ENCODE results near the gene PXT1.
"Not testable (repeated sequence)": the region's sequence is repeated elsewhere in the genome, so short reads cannot be mapped to it uniquely, and the experiment has no call there.

PXT1 gene

DNA sequence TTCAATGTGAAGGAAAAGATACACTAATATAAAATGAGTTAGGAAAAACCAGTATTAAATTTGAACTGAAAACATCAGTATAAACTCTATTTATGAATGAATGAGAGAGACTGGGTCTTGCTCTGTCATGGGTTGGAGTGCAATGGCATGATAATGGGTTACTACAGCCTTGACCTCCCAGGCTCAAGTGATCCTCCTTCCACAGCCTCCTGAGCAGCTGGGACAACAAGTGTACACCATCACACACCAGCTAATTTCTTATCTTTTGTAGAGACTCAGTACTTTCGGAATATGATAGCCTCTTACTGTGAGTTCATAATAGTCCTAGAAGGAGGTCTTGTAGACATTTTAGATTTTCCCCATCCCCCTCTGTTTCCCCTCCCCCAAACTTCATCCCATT is 21.6 kb upstream of the PXT1 start:
- DNase-seq (ENCODE audit: low read depth) = no peak
- H3K4me3 ChIP-seq (replicated peaks; ENCODE audit: low read depth, low read length) = no peak overlapping the region
- TF ChIP-seq, protein P1, sequence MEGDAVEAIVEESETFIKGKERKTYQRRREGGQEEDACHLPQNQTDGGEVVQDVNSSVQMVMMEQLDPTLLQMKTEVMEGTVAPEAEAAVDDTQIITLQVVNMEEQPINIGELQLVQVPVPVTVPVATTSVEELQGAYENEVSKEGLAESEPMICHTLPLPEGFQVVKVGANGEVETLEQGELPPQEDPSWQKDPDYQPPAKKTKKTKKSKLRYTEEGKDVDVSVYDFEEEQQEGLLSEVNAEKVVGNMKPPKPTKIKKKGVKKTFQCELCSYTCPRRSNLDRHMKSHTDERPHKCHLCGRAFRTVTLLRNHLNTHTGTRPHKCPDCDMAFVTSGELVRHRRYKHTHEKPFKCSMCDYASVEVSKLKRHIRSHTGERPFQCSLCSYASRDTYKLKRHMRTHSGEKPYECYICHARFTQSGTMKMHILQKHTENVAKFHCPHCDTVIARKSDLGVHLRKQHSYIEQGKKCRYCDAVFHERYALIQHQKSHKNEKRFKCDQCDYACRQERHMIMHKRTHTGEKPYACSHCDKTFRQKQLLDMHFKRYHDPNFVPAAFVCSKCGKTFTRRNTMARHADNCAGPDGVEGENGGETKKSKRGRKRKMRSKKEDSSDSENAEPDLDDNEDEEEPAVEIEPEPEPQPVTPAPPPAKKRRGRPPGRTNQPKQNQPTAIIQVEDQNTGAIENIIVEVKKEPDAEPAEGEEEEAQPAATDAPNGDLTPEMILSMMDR (IDR thresholded peaks at IDR 0.05; ENCODE audit: low read length, missing control alignments) = no peak

DNA sequence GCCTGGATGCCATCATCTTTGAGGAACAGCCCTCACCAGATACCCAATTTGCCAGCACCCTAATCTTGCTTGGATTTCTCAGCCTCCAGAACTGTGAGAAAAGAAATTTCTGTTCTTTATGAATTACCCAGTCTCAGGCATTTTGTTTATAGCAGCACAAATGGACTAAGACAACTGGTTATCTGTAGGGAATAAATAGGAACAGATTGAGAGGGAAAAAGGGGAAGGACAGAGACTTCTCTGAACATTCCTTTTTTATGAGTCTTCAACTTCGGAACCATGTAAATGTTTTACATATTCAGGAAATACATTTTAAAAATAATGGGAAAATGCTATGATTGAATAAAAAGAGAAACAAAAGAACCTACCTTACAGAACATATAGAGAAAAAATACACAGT is 21.0 kb upstream of the PXT1 start:
- H3K4me3 ChIP-seq (replicated peaks; ENCODE audit: low read depth, low read length) = no peak overlapping the region
- TF ChIP-seq, protein P1 (IDR thresholded peaks at IDR 0.05; ENCODE audit: low read length, missing control alignments) = no peak
- DNase-seq (ENCODE audit: low read depth) = peak; percentile 38

DNA sequence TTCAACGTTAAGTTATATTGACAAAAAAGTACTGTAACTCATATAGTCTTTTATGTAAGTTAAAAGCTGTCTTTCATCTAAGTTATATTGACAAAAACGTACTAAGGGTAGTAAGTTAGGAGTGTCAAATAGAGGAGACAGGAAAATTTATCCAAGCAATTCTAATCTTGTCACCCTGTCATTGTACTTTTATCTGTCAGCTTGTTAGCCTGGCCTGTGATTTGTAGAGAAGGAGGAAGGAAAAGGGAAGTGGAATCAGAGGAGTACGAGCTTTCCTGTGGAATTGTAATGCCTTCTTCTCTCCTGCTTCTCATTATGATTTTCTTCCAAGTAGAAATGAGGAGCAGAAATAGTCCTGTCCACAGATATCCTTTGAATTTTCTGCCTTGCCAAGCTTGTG is 19.0 kb upstream of the PXT1 start:
- H3K4me3 ChIP-seq (replicated peaks; ENCODE audit: low read depth, low read length) = no peak overlapping the region
- no peak for DNase-seq (ENCODE audit: low read depth)
- TF ChIP-seq, protein P1 (IDR thresholded peaks at IDR 0.05; ENCODE audit: low read length, missing control alignments) = no peak

DNA sequence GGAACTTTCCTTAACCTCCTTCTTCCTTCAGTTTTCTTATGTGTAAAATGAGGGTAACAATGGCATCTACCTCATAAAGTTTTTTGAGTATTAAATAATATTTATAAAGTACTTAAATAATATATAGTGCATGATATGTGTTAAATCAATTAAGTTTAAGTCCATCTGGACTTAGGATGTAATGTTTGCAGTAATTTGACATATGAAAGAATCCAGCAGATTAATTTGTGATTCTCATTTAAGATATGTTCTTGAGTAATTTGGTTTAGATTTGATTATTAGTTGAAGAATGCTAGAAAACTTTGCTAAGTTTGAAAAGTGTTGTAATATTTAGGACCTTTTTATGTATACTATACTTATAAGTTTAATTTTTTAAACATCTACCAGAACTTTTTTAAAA is 18.3 kb upstream of the PXT1 start:
- TF ChIP-seq, protein P1 (IDR thresholded peaks at IDR 0.05; ENCODE audit: low read length, missing control alignments) = no peak
- DNase-seq (ENCODE audit: low read depth) = no peak
- H3K4me3 ChIP-seq (replicated peaks; ENCODE audit: low read depth, low read length) = no peak overlapping the region

DNA sequence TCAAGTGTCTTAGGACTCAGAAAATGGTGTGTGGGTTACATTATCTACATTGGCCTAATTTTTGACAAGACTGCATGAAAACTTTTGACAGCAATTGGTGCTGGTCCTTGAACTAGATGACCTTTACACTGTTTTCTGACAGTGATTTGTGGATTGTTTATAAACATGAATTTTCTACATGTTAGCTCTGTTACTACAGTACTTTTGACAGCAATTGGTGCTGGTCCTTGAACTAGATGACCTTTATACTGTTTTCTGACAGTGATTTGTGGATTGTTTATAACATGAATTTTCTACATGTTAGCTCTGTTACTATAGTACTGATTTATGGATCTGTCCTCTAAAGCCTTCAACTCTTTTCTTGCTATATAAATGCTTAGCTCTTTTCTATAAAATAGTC is 16.8 kb upstream of the PXT1 start:
- no peak overlapping the region for H3K4me3 ChIP-seq (replicated peaks; ENCODE audit: low read depth, low read length)
- DNase-seq (ENCODE audit: low read depth) = no peak
- TF ChIP-seq, protein P1 (IDR thresholded peaks at IDR 0.05; ENCODE audit: low read length, missing control alignments) = no peak

DNA sequence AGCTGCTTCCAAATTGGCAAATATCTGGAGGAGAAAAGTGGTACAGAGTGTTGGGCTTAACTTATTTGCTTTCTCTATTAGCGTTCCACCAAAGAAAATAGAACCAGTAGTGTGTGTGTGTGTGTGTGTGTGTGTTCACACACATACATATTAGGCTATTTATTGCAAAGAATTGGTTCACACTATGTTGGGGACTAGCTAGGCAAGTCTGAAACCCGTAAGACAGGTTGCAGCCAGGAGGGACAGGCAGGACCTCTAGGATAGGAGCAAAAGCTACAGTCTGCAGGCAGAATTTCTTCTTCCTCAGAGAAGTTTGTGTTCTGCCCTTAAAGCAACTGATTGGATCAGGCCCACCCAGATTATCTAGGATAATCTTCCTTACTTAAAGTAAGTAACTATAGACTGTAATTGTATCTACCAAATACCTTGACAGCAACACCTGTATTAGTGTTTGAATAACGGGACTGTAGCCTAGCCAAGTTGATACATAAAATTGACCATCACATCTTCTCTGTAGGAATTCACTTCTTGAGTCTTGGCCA is 12.9 kb upstream of the PXT1 start:
- TF ChIP-seq, protein P1 (IDR thresholded peaks at IDR 0.05; ENCODE audit: low read length, missing control alignments) = no peak
- DNase-seq (ENCODE audit: low read depth) = no peak
- H3K4me3 ChIP-seq (replicated peaks; ENCODE audit: low read depth, low read length) = no peak overlapping the region

DNA sequence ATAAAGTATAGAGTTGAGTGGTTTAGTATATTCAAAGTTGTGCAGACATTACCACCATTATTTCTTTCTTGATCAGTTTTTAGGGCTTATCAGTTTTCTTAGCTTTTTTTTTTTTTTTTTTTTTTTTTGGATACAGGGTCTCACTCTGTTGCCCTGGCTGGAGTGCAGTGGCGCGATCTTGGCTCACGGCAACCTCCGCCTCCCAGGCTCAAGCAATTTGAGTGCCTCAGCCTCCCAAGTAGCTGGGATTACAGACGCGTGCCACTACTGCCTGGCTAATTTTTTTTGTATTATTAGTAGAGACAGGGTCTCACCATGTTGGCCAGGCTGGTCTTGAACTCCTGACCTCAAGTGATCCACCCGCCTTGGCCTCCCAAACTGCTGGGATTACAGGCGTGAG is 10.2 kb upstream of the PXT1 start:
- DNase-seq (ENCODE audit: low read depth); H3K4me3 ChIP-seq (replicated peaks; ENCODE audit: low read depth, low read length): not testable (repeated sequence)

DNA sequence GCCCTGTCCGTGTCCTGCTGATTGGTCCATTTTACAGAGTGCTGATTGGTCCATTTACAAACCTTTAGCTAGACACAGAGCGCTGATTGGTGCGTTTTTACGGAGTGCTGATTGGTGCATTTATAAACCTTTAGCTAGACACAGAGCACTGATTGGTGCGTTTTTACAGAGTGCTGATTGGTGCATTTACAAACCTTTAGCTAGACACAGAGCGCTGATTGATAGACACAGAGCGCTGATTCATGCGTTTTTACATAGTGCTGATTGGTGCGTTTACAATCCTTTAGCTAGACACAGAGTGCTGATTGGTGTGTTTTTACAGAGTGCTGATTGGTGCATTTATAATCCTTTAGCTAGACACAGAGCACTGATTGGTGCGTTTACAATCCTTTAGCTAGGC is 6.5 kb upstream of the PXT1 start:
- not testable (repeated sequence) for DNase-seq (ENCODE audit: low read depth); H3K4me3 ChIP-seq (replicated peaks; ENCODE audit: low read depth, low read length)
